HG03175 (cell line): ENCODE data around the gene GPR17.

ENCODE experiments used
- ATAC-seq: cut with Tn5 transposase; IDR thresholded peaks from one replicate; pipeline ENCODE4 v1.9.1; 2021; ENCODE audit warnings: mild to moderate bottlenecking, moderate library complexity; ENCODE audit not compliant: unreplicated experiment

GPR17 gene

DNA sequence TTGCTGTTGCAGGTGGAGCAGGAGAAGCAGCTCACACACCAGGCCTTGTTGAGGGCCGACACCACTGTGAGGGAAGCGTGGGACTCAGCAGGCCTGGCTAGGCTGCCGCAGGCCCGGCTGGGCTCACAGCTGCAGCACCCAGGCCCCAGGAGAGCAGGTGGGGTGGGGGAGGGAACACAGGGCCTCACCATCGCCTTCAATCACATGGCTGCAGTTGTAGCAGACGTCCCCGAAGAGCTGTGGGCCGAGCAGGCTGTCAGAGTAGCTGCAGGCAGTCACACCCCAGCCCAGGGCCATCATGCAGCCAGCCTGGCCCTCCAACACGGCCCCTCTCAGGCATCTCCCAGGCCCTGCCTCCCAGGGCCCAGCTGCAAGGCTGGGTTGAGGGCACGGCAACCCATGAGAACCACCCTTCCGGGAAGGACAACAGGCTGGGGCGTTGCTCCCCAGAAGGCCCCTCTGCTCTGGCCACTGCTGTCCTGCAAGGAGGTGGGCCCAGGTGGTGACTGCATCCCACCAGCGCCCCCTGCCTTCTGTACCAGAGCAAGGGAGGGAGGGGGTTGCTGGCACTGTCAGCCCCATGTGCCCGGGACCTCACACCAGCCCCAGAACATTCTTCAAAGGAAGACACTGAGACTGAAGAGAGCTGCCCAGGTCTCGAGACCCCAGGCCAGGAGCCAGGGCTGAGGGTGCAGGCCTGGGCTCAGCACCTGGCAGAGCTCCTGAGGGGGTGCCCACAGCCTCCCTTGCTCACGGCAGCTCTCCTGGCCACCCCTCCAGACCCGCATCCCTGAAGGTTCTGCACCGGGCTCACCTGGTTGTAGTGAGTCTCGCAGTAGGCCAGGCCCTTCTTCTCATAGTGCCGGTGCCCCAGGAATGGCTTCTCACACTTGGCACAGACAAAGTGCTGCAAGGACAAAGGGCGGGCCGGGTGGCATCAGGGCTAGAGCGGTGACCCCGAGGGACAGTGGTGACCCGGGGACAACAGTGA lies 5.6 kb upstream of the GPR17 start:
- ATAC-seq = peak; percentile 50

- no peak for ATAC-seq
Measured at GRCh38 chr2:127641133-127641532, 4.8 kb upstream of the GPR17 start.

- no peak for ATAC-seq
Measured at GRCh38 chr2:127641846-127642507, 4.0 kb upstream of the GPR17 start.

GRCh38 chr2:127642706-127643438 lies 3.1 kb upstream of the GPR17 start:
- ATAC-seq = no peak

- no peak for ATAC-seq
Measured at GRCh38 chr2:127643439-127644065, 2.4 kb upstream of the GPR17 start.

DNA sequence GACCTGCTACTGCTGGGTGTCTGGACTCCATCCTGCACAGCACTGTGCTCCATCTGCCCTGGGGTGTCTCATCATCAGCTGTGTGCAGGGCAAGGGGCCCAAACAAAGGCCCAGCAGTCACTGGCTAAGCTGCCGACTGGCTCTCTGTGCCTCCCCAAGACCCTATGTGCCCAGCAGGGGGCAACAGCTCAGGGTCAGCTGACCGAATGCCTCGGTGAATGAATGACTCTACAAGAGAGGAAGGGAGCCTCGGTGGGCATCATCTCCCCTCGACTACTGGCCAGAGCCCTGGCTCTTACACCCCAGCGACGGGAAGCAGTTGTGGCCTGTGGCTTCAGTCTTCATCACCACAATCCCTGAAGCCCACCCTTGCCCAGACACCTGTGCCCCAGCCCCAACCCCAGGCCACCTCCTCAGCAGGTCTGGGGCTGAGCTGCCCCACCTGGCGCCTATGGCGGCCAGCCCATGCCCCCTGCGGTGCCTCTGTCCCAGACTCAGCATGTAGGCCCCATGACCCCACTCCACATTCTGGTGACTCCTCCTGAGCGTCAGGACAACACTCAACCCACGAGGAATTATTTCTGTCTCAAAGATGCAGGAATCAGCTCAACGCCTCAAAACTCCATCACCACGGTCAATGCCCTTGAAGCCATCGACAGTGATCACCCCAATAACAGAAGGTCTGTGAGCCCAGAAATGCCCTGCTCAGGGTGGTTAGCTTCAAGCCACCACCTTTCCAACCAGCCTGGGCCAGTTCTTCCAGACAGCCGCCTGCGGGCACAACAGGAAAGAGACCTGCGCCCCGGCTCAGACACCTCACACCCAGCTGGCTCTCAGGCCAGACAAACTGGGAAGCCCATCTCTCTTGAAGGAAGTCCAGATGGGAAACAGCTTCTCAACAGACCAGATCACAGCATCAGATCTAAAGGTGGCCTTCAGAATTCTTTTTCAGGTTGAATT lies 1.6 kb upstream of the GPR17 start:
- ATAC-seq = no peak

DNA sequence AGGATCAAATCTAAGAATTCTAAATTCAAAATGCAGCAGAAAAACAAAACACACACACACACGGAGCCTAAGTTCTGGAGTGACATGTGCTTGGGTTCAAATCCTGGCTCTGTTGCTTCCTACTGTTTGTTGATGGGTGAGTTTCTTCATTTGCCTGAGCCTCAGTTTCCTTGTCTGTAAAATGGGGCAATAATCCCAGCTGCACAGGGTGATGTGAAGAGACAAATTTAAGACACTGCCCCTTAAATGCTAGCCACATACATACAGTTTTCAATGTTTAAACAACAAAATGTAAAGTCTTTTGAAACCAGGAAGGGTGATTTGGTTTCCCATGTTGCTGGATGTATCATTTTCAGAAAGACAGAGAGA lies 943 bp upstream of the GPR17 start:
- no peak for ATAC-seq

DNA sequence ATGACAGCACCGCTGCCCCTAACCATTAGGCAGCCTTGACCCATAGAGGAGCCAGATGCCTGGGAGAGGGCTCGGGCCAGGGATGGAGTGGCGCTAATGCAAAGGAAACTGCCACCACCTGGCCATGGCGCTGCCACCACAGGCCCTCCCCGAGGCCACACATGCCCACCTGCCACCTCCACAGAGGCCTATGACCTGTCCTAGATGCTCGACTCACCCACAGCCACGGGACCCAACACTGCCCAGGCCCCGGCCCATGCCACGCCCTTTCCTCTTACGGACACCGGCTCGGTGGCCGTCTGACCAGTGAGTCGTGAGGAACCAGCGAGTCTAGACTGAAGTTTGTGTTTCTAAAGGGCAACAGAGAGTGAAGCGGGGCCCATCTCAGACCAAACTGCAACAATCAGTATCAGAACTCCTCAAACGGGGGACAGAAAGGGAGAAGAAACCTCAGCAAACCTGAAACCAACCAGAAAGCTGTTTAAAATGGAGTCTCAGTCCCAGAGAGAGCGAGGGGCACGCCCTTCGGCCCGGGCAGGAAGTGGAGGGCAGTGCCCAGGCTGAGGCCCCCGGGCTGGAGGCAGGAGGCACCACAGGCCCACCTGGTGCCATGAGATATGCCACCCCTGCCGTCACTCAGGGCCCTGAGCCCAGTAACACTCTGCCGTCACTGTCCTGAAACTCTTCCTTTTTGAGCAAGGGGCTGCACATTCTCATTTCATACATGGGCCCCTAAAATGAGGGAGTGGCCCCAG lies 711 bp downstream of the GPR17 start:
- no peak for ATAC-seq

DNA sequence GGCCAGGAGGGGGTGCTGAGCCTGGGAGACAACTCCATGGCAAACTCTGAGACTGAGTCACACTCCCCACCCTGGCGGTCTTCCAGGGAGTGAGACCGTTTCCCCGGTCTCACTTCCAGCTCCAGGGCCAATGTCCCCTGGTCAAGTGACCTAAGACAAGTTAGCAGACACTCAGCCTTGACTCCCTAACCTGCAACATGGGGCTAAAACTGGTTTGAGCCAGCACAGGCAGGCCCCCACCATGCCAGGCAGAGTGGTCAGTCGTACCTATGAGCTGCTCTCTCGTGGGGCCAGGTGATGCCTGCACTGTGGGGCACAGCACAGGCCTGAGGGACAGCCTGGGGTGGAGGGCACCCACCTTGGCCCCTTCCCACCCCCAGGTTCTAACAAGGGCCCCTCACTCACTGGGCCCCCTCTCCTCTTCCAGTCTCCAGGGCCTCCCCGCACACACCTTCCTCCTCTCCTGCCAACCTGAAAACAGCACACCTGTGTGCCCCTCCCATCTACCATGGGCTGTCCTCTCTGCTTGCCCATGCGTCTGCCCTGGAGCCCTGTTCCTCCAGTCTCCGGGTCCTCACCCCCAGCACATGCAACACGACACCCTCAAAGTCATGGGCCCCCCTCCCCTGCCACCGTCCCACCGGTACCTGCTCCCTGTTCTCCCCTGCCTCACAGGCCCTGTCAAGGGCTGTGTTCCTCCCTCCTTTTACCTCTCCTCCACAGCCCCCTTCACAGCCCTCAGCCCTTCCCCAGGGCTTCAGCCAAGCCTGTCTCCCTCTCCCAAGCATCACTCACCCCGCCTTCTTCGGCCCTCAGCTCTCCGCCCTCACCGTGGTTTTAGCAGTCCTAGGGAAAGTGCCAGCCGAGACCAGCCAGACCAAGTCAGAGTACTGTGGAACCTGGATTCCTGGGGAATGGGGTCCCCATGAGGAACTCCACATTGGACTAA lies 1.6 kb downstream of the GPR17 start:
- ATAC-seq = no peak

DNA sequence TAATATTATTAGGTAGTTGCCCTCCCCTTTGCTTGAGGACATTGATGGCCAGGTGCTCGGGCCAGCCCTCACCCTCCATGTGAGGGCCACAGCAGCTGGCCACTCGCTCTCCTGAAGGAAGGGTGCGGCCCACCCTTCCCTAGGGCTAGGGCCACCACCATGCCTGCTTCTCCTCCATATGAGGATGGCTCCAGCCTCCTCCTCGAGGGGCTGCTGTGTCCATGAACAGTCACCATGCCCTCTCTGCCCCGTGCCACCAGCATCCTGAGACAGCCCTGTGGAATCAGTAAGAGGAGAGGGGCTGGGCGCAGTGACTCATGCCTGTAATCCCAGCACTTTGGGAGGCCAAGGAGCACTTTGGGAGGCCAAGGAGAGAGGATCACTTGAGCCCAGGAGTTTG lies 2.4 kb downstream of the GPR17 start:
- no peak for ATAC-seq

- ATAC-seq = no peak
Measured at GRCh38 chr2:127649100-127649611, 3.2 kb downstream of the GPR17 start.

- ATAC-seq = peak; percentile 63
Measured at GRCh38 chr2:127649684-127650040, 3.7 kb downstream of the GPR17 start.

- ATAC-seq = peak; percentile 28
Measured at GRCh38 chr2:127650041-127650784, 4.3 kb downstream of the GPR17 start.

GRCh38 chr2:127650785-127651380 lies 4.9 kb downstream of the GPR17 start:
- no peak for ATAC-seq

DNA sequence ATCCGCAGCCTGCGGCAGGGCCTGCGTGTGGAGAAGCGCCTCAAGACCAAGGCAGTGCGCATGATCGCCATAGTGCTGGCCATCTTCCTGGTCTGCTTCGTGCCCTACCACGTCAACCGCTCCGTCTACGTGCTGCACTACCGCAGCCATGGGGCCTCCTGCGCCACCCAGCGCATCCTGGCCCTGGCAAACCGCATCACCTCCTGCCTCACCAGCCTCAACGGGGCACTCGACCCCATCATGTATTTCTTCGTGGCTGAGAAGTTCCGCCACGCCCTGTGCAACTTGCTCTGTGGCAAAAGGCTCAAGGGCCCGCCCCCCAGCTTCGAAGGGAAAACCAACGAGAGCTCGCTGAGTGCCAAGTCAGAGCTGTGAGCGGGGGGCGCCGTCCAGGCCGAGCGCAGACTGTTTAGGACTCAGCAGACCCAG lies 5.4 kb downstream of the GPR17 start:
- no peak for ATAC-seq

DNA sequence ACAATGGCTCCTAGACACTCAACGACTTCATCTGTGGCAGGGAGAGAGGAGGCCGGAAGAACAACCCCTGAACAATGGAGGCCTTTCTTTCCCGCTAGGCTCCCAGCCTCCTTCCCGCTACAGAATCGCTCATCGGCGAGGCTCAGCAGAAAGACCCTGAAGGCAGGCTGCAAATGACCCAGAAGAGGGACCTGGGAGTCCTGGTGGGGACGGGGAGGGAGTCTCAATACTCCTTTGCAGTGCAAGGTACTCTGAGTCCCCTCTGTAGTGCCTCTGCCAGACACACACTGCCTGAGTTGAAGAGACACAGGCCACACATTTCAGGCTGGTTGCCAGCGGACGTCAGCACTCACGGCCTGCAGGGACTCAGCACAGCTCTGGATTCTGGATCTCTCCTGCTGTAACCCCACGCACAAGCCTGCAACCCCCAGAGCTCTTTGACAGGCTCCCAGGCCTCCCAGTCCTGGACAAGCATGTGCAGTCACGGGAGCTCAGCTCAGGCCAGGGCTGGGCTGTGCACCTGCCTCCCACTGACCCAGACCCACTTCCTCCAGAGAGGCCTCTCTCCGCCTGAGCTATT lies 6.1 kb downstream of the GPR17 start:
- no peak for ATAC-seq
